Measurements from ENCODE around the gene HSPA1L. TPM values are rescaled to one million over a fixed set of nuclear protein-coding genes. Genes with fewer than 3 reads are reported as not detected.
A peak's percentile ranks its signal among the peaks of the same experiment; 100 is the strongest.
"Not testable (repeated sequence)": the region's sequence is repeated elsewhere in the genome, so short reads cannot be mapped to it uniquely, and the experiment has no call there.

The HSPA1L gene
- total and polyA plus RNA-seq, 2 donors from 2014 or later: 1.7 to 2.3 TPM

DNA sequence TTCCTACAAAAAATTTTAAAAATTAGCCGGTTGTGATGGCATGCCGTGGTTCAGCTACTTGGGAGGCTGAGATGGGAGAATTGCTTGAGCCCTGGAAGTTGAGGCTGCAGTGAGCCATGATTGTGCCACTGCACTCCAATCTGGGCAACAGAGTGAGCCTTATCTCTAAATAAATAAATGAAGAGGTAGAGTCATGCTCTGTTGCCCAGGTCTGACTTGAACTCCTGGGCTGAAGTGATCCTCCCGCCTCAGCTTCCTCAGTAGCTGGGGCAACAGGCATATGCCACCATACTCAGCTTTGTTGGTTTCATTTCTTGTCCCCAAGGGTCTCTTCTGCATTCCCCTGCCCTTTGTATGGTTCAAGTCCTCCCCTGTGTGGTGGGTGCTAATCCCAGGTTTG lies 29.4 kb upstream of the HSPA1L start:
- Histone ChIP-seq H3K9me3 (ENCODE audit: control insufficient read depth in 2 of 3, insufficient read depth in 1 of 3, low read length in 3 of 3) (no peaks in the 10 kb centered on the region), H3K9ac (ENCODE audit: low read length in 3 of 3) (no peak overlapping the region), H3K27me3 (ENCODE audit: control insufficient read depth, insufficient read depth, low read length) (no peaks in the 10 kb centered on the region), H3K4me3 (ENCODE audit: low read length in 3 of 3) (no peak overlapping the region), H3K27ac (ENCODE audit: low read depth in 2 of 2, low read length in 2 of 2) (no peak overlapping the region), H3K36me3 (ENCODE audit: control insufficient read depth in 2 of 3, insufficient read depth in 3 of 3, low read length in 3 of 3) (peaks cover 0 to 7% (median 4%) of the 10 kb centered on the region in 3 donors), H3K4me1 (ENCODE audit: control insufficient read depth in 2 of 3, insufficient read depth in 2 of 3, low read depth in 1 of 3, low read length in 3 of 3) (no peaks in the 10 kb centered on the region)
- intact Hi-C loops (cut with DNase I): no loop called here
- peak in 1 of 5 donors; percentile 8 for DNase-seq
- no peak for FAIRE-seq
- TF ChIP-seq, protein P1, sequence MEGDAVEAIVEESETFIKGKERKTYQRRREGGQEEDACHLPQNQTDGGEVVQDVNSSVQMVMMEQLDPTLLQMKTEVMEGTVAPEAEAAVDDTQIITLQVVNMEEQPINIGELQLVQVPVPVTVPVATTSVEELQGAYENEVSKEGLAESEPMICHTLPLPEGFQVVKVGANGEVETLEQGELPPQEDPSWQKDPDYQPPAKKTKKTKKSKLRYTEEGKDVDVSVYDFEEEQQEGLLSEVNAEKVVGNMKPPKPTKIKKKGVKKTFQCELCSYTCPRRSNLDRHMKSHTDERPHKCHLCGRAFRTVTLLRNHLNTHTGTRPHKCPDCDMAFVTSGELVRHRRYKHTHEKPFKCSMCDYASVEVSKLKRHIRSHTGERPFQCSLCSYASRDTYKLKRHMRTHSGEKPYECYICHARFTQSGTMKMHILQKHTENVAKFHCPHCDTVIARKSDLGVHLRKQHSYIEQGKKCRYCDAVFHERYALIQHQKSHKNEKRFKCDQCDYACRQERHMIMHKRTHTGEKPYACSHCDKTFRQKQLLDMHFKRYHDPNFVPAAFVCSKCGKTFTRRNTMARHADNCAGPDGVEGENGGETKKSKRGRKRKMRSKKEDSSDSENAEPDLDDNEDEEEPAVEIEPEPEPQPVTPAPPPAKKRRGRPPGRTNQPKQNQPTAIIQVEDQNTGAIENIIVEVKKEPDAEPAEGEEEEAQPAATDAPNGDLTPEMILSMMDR (IDR thresholded peaks at IDR 0.05; ENCODE audit: borderline replicate concordance, extremely low read depth, insufficient read depth): no peak

DNA sequence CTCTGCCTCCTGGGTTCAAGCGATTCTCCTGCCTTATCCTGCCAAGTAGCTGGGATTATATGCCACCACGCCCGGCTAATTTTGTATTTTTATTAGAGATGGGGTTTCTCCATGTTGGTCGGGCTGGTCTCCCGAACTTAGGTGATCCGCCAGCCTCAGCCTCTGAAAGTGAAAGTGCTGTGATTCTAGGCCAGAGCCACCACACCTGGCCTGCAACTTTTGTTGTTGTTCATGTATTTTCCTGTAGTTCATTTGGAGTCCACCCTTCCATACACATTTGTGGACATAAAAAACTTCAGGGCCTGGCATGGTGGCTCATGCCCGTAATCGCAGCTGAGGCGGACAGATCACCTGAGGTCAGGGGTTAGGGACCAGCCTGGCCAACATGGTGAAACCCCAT lies 27.0 kb upstream of the HSPA1L start:
- TF ChIP-seq, protein P1 (IDR thresholded peaks at IDR 0.05; ENCODE audit: borderline replicate concordance, extremely low read depth, insufficient read depth): no peak
- intact Hi-C loops (cut with DNase I): no loop called here
- H3K9me3 ChIP-seq (ENCODE audit: control insufficient read depth in 2 of 3, insufficient read depth in 1 of 3, low read length in 3 of 3): no peaks in the 10 kb centered on the region
- no peaks in the 10 kb centered on the region for H3K27me3 ChIP-seq (ENCODE audit: control insufficient read depth, insufficient read depth, low read length)
- H3K36me3 ChIP-seq (ENCODE audit: control insufficient read depth in 2 of 3, insufficient read depth in 3 of 3, low read length in 3 of 3): peaks cover 5 to 16% (median 14%) of the 10 kb centered on the region in 3 donors
- DNase-seq (peak in 1 of 5 donors; percentile 10), FAIRE-seq (no peak)
- no peak overlapping the region for H3K9ac ChIP-seq (ENCODE audit: low read length in 3 of 3)
- no peak overlapping the region for H3K27ac ChIP-seq (ENCODE audit: low read depth in 2 of 2, low read length in 2 of 2)
- peaks cover 4 to 10% (median 4%) of the 10 kb centered on the region in 3 donors for H3K4me1 ChIP-seq (ENCODE audit: control insufficient read depth in 2 of 3, insufficient read depth in 2 of 3, low read depth in 1 of 3, low read length in 3 of 3)
- no peak overlapping the region for H3K4me3 ChIP-seq (ENCODE audit: low read length in 3 of 3)

DNA sequence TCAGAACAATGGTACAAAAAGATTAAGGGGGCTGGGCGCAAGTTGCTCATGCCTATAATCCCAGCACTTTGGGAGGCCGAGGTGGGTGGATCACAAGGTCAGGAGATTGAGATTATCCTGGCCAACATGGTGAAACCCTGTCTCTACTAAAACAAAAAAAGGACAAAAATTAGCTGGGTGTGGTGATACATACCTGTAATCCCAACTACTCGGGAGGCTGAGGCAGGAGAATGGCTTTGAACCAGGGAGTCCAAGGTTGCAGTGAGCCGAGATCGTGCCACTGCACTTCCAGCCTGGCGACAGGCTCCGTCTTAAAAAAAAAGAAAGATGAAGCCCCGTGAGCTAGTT lies 24.7 kb upstream of the HSPA1L start:
- Histone ChIP-seq H3K4me1 (ENCODE audit: control insufficient read depth in 2 of 3, insufficient read depth in 2 of 3, low read depth in 1 of 3, low read length in 3 of 3) (peaks cover 4 to 17% (median 17%) of the 10 kb centered on the region in 3 donors), H3K36me3 (ENCODE audit: control insufficient read depth in 2 of 3, insufficient read depth in 3 of 3, low read length in 3 of 3) (peaks cover 5 to 16% (median 16%) of the 10 kb centered on the region in 3 donors)
- H3K27me3 ChIP-seq (ENCODE audit: control insufficient read depth, insufficient read depth, low read length); DNase-seq; H3K9me3 ChIP-seq (ENCODE audit: control insufficient read depth in 2 of 3, insufficient read depth in 1 of 3, low read length in 3 of 3); H3K4me3 ChIP-seq (ENCODE audit: low read length in 3 of 3); FAIRE-seq; H3K9ac ChIP-seq (ENCODE audit: low read length in 3 of 3); intact Hi-C loops (cut with DNase I); H3K27ac ChIP-seq (ENCODE audit: low read depth in 2 of 2, low read length in 2 of 2): not testable (repeated sequence)

DNA sequence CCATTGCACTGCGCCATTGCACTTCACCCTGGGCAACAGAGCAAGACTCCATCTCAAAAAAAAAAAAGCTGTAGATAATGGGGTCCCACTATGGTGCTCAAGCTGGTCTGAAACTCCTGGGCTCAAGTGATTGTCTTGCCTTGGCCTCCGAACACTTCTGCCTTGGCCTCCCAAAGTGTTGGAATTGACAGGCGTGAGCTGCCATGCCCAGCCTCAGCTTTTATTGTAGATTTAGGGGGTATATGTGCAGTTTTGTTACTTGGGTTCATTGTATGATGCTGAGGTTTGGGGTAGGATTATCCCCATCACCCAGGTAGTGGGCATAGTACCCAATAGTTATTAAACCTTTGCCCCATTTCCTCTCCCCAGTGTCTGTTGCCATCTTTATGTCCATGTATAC lies 23.9 kb upstream of the HSPA1L start:
- DNase-seq (no peak), FAIRE-seq (no peak)
- intact Hi-C loops (cut with DNase I): no loop called here
- TF ChIP-seq, protein P1 (IDR thresholded peaks at IDR 0.05; ENCODE audit: borderline replicate concordance, extremely low read depth, insufficient read depth): no peak
- Histone ChIP-seq H3K27me3 (ENCODE audit: control insufficient read depth, insufficient read depth, low read length) (no peaks in the 10 kb centered on the region), H3K9ac (ENCODE audit: low read length in 3 of 3) (no peak overlapping the region), H3K9me3 (ENCODE audit: control insufficient read depth in 2 of 3, insufficient read depth in 1 of 3, low read length in 3 of 3) (no peaks in the 10 kb centered on the region), H3K27ac (ENCODE audit: low read depth in 2 of 2, low read length in 2 of 2) (no peak overlapping the region), H3K4me1 (ENCODE audit: control insufficient read depth in 2 of 3, insufficient read depth in 2 of 3, low read depth in 1 of 3, low read length in 3 of 3) (peaks cover 4 to 21% (median 17%) of the 10 kb centered on the region in 3 donors), H3K4me3 (ENCODE audit: low read length in 3 of 3) (no peak overlapping the region), H3K36me3 (ENCODE audit: control insufficient read depth in 2 of 3, insufficient read depth in 3 of 3, low read length in 3 of 3) (peaks cover 5 to 16% (median 16%) of the 10 kb centered on the region in 3 donors)

DNA sequence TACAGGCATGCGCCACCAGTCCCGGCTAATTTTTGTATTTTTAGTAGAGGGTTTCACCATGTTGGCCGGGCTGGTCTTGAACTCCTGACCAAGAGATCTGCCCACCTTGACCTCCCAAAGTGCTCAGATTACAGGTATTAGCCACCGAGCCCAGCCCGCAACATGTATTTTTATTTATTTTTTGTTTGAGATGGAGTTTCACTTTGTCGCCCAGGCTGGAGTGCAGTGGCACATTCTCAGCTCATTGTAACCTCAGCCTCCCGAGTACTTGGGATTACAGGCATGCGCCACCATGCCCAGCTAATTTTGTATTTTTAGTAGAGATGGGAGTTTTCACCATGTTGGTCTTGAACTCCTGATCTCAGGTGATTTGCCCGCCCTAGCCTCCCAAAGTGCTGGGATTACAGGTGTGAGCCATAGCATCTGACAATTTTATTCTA lies 23.1 kb upstream of the HSPA1L start:
- DNase-seq: peak in 1 of 5 donors; percentile 15
- intact Hi-C loops (cut with DNase I); FAIRE-seq; H3K9me3 ChIP-seq (ENCODE audit: control insufficient read depth in 2 of 3, insufficient read depth in 1 of 3, low read length in 3 of 3); H3K27me3 ChIP-seq (ENCODE audit: control insufficient read depth, insufficient read depth, low read length); H3K27ac ChIP-seq (ENCODE audit: low read depth in 2 of 2, low read length in 2 of 2): not testable (repeated sequence)
- Histone ChIP-seq H3K9ac (ENCODE audit: low read length in 3 of 3) (peak overlapping the region in 1 of 3 donors; percentile 95), H3K36me3 (ENCODE audit: control insufficient read depth in 2 of 3, insufficient read depth in 3 of 3, low read length in 3 of 3) (peaks cover 5 to 16% (median 16%) of the 10 kb centered on the region in 3 donors), H3K4me1 (ENCODE audit: control insufficient read depth in 2 of 3, insufficient read depth in 2 of 3, low read depth in 1 of 3, low read length in 3 of 3) (peaks cover 4 to 21% (median 17%) of the 10 kb centered on the region in 3 donors), H3K4me3 (ENCODE audit: low read length in 3 of 3) (peak overlapping the region in 1 of 3 donors; percentile 95)

Data from kidney (tissue), 14 donors.